ENCODE data around the gene LTBP2. TPM values are rescaled to one million over a fixed set of nuclear protein-coding genes. Genes with fewer than 3 reads are reported as not detected.

LTBP2 gene
- total RNA-seq, 1 experiment from 2014 or later = 1.5 TPM

- intact Hi-C loops (cut with micrococcal nuclease) = no loop called here
- H3K9me2 ChIP-seq (ENCODE audit: insufficient read depth) = no peaks in the 10 kb centered on the region
- ChIA-PET RAD21 (ENCODE audit: low non-redundant PET in 1 of 2, low total read pairs in 2 of 2, uncharacterized antibody in 2 of 2, unreplicated experiment in 2 of 2) (no interaction called here), POLR2A (no interaction called here), CTCF (interaction anchor here (1.8 kb wide), 1 partner anchor 8 kb away, joined by 5 read pairs; no protein-coding TSS in a partner anchor)
- H3K27ac ChIP-seq (ENCODE audit: low read depth, low read length) = no peak overlapping the region
- TF ChIP-seq TCF7L2 (IDR thresholded peaks at IDR 0.05; ENCODE audit: borderline replicate concordance, extremely low read depth, insufficient read depth, insufficient read length) (no peak), MAX (IDR thresholded peaks at IDR 0.05) (no peak), POLR2AphosphoS5 (IDR thresholded peaks at IDR 0.05; ENCODE audit: low read depth, low read length) (no peak), ZFX (IDR thresholded peaks at IDR 0.05) (no peak), ATF3 (IDR thresholded peaks at IDR 0.05) (no peak), RAD21 (IDR thresholded peaks at IDR 0.05; ENCODE audit: low read depth) (no peak), FOSL1 (IDR thresholded peaks at IDR 0.05; ENCODE audit: low read depth) (no peak), ZNF274 (IDR thresholded peaks at IDR 0.05; ENCODE audit: low read depth, low read length) (no peak), CBX3 (IDR thresholded peaks at IDR 0.05; ENCODE audit: low read depth) (no peak), REST (IDR thresholded peaks at IDR 0.05; ENCODE audit: low read depth) (no peak), SP1 (IDR thresholded peaks at IDR 0.05; ENCODE audit: low read depth) (no peak), CTCF (IDR thresholded peaks at IDR 0.05 in 2 of 3, conservative IDR thresholded peaks at IDR 0.05 in 1 of 3; ENCODE audit: borderline replicate concordance in 1 of 3, insufficient read depth in 1 of 3, low read depth in 2 of 3, low read length in 2 of 3) (no peak), JUND (IDR thresholded peaks at IDR 0.05) (no peak)
- H3K4me1 ChIP-seq (ENCODE audit: control insufficient read depth in 1 of 2, insufficient read depth in 2 of 2, low read length in 2 of 2) = no peaks in the 10 kb centered on the region
- H3K79me2 ChIP-seq (ENCODE audit: insufficient read depth, low read length) = no peaks in the 10 kb centered on the region
- no peak overlapping the region for H3K4me2 ChIP-seq (ENCODE audit: low read length)
- no peaks in the 10 kb centered on the region for H3K36me3 ChIP-seq (ENCODE audit: control insufficient read depth in 1 of 2, insufficient read depth in 2 of 2, low read length in 2 of 2)
- ATAC-seq (no peak), DNase-seq (ENCODE audit: low read depth, low spot score) (no peak)
- no peaks in the 10 kb centered on the region for H3K9me3 ChIP-seq (ENCODE audit: control insufficient read depth in 1 of 2, insufficient read depth in 1 of 2, low read depth in 1 of 2, low read length in 2 of 2)
- H4K20me1 ChIP-seq (ENCODE audit: insufficient read depth) = no peaks in the 10 kb centered on the region
- no peak overlapping the region for H3K9ac ChIP-seq (ENCODE audit: low read length)
- BruUV-seq (replicated peaks) = no TSS peak
- H3K4me3 ChIP-seq (replicated peaks in 1 of 2; ENCODE audit: low read depth in 1 of 2, low read length in 2 of 2) = no peak overlapping the region
- H2AFZ ChIP-seq (ENCODE audit: low read depth, low read length, poor library complexity, severe bottlenecking) = no peak overlapping the region
- H3K27me3 ChIP-seq (ENCODE audit: insufficient read depth, low read length) = no peaks in the 10 kb centered on the region
Observed at GRCh38 chr14:74539503-74539902, 72.5 kb downstream of the LTBP2 start.
